SK-N-MC (cell line): Measurements from ENCODE around the gene SPSB3.
"Not testable (repeated sequence)": the region's sequence is repeated elsewhere in the genome, so short reads cannot be mapped to it uniquely, and the experiment has no call there.

Experiments
- DNase-seq: peaks from one replicate; pipeline ENCODE4 v3.0.0-alpha.2; 2011; ENCODE audit warnings: low read depth, low spot score
- H3K27ac ChIP-seq: fragments of 200-600 bp; sonication (generic); 2 replicates; pipeline ENCODE4 v1.5.1; 2016; ENCODE audit warnings: mixed run types
- H3K36me3 ChIP-seq: fragments of 200-600 bp; sonication (generic); 2 replicates; pipeline ENCODE4 v1.6.1; 2017; ENCODE audit warnings: antibody characterized with exemption, low read length, mixed read lengths; ENCODE audit not compliant: insufficient read depth
- H3K4me3 ChIP-seq: fragments of 200-600 bp; sonication (generic); 2 replicates; pipeline ENCODE4 v1.5.1; 2016
- H3K9ac ChIP-seq: fragments of 200-600 bp; sonication (generic); 2 replicates; pipeline ENCODE4 v1.8.0; 2017; ENCODE audit warnings: mixed run types, mixed read lengths; ENCODE audit not compliant: insufficient read length
- H3K9me3 ChIP-seq: fragments of 200-600 bp; sonication (generic); 2 replicates; pipeline ENCODE4 v1.6.1; 2017; ENCODE audit warnings: low read depth, mild to moderate bottlenecking, antibody characterized with exemption, low read length, moderate library complexity, mixed read lengths
- EZH2 ChIP-seq: fragments of 200-600 bp; sonication (generic); IDR thresholded peaks from one replicate; pipeline ENCODE4 v1.6.1; 2017; ENCODE audit warnings: antibody characterized with exemption
- FOXP2 ChIP-seq: optimal IDR thresholded peaks from 2 replicates; pipeline ENCODE3; 2011; ENCODE audit warnings: mild to moderate bottlenecking, moderate library complexity; ENCODE audit not compliant: insufficient read depth; ENCODE audit errors: extremely low read length, control extremely low read depth
- POLR2AphosphoS5 ChIP-seq: IDR thresholded peaks from 2 replicates; pipeline ENCODE4 v1.6.1; 2012; ENCODE audit warnings: mild to moderate bottlenecking, low read depth, low read length, borderline replicate concordance

SPSB3 gene

DNA sequence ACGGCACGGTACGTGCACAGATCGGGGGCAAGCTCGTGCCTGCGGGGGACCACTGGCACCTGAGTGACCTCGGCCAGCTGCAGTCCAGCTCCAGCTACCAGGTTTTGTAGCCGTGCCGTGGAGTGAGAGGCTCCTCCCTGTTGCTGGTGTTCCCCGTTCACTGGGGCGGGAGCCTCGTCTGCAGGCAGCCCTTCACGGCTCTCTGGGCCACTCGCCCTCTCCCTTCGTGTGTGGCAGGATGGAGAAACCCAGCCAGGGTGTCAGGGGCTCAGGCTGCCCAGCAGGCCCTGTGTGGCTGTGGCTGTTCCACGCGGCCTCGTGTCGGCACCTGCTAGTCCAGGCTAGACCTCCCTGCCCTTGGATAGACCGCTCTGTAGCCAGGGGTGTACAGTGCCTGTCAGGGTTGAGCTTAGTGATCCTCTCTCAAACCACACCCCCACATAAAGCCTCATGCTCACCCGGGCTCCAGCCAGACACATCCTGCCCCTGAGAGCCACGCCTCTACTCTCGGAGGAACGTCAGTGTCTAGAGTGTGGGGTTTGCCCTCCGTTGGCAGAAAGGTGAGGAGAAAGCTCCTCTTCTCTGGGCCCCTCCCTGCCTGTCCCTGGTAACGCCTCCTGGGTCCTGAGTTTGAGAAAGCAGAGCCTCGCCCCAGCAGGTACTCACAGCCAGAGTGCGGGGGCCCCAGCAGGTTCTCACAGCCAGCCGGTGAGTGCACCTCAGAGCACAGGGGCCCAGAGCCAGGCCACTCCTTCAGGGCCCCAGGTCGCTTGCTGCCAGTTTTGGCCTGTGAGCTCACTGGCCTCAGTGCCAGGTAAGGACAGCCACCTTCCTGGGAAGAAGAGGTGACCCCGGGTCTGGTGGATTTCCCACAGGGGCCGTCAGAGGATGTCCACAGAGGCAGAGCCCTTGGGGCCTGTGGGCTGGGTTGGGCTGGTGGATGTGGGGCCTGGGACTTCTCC is 38.7 kb downstream of the SPSB3 start:
- H3K9ac ChIP-seq = no peak overlapping the region
- no peaks in the 10 kb centered on the region; the same call in 1 of the 2 replicates for H3K36me3 ChIP-seq
- H3K9me3 ChIP-seq = no peaks in the 10 kb centered on the region
- H3K4me3 ChIP-seq = no peak overlapping the region
- DNase-seq = no peak
- H3K27ac ChIP-seq = no peak overlapping the region
- TF ChIP-seq EZH2 (no peak), POLR2AphosphoS5 (no peak)

DNA sequence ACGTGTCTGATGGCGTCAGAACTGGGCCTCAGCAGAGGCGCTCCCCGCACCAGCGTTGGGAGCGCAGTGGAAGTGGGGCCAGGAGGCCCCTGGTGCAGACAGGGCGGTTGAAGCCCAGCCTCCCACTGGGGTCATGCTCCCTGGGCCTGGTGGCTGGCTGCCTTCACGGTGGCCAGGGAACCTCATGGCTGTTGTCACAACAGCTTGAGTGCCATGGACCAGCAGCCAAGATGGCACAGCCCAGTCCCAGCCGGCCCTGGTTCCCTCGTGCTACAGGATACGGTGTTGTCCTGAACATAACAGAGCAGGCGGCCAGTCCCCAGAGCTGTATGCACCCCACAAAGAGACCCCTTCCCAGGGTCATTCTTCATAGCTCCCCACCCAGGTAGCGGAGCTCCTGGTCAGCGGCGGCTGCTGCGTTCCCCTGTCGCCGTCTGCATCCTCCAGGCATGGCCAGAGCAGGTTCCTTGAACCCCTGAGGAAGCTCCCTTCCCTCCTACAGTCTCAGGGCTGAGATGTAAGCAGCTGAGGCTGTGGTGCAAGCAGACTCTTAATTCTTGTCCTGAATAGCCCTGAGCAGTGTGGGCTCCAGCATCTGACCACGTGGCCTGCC is 40.7 kb downstream of the SPSB3 start:
- DNase-seq = no peak
- TF ChIP-seq FOXP2 = no peak
- no peak for TF ChIP-seq EZH2
- no peak for TF ChIP-seq POLR2AphosphoS5
- no peaks in the 10 kb centered on the region for H3K9me3 ChIP-seq
- H3K9ac ChIP-seq = no peak overlapping the region
- H3K4me3 ChIP-seq = no peak overlapping the region
- no peaks in the 10 kb centered on the region for H3K36me3 ChIP-seq
- no peak overlapping the region for H3K27ac ChIP-seq

DNA sequence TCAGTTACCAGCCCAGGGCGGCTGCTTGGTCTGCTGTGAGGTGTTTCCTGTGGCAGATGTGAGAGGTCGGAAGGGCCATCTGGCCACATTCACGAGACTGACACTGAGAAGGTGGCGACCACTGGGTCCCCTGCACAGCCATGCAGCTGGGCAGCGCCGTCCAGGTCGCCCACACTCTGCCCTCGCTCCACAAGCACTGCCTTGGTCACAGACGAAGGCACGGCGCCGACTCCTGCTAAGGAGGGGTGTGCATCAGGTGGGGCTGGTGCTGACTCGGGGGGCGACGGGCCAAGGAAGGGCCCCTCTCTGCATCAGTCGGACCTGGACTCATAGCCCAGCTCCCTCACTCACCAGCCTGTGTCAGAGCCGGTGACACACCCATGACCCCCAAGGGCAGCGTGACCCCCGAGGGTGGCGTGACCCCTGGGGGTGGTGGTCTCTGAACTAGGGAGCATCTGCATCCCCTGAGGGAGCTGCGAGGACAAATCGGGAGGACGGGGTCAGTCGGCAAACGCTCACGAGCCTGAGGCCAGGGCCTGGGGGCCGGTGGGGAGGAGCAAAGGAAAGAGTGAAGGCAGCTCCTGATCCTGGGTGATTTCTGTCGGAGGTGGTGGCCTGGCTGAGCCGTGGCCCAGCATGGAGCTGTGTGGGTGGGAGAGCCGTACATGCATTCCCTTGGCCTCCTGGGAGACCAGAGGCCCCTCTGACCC is 41.4 kb downstream of the SPSB3 start:
- Histone ChIP-seq H3K4me3 (no peak overlapping the region), H3K9me3 (no peaks in the 10 kb centered on the region), H3K36me3 (no peaks in the 10 kb centered on the region), H3K27ac (no peak overlapping the region), H3K9ac (no peak overlapping the region)
- no peak for TF ChIP-seq EZH2
- TF ChIP-seq POLR2AphosphoS5 = no peak
- no peak for TF ChIP-seq FOXP2
- no peak for DNase-seq

DNA sequence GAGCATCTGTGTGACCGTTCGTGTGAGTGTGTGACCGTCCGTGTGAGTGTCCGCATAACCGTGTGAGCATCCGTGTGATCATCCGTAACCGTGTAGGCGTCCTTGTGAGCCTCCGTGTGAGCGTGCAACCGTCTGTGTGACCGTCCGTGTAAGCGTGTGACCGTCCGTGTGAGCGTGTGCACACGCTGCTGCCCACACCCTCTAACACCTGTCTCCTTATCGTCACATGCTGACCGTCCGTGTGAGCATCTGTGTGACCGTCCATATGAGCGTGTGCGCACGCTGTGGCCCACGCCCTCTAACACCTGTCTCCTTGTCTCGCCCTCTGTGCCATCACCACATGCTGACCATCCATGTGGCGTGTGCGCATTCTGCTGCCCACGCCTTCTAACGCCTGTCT is 42.1 kb downstream of the SPSB3 start:
- Histone ChIP-seq H3K4me3 (no peak overlapping the region), H3K9ac (no peak overlapping the region), H3K9me3 (no peaks in the 10 kb centered on the region), H3K36me3 (no peaks in the 10 kb centered on the region), H3K27ac (no peak overlapping the region)
- TF ChIP-seq EZH2 = no peak
- no peak for TF ChIP-seq FOXP2
- TF ChIP-seq POLR2AphosphoS5 = no peak
- DNase-seq = no peak

DNA sequence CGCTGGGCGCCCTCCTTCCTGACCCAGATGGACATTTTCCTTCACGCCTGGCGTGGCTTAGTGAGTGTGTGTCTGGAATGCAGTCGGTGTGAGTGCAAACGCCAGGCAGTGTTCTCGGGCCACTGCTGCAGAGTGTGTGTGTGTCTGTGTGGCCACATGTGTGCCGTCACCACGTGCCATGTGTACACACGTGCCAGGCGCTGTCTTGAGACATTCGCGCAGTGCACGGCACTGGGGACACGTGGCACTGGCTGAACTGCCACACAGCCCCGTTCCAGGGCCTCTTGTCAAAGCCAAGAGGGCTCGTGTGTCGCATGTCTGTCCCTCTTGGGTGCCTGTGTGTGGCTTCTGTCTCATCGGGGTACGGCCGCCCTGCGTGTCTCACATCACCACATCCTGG is 47.6 kb downstream of the SPSB3 start:
- no peak for TF ChIP-seq FOXP2
- Histone ChIP-seq H3K27ac (no peak overlapping the region), H3K36me3 (no peaks in the 10 kb centered on the region; the same call in 1 of the 2 replicates), H3K4me3 (no peak overlapping the region), H3K9ac (no peak overlapping the region), H3K9me3 (no peaks in the 10 kb centered on the region)
- no peak for DNase-seq

DNA sequence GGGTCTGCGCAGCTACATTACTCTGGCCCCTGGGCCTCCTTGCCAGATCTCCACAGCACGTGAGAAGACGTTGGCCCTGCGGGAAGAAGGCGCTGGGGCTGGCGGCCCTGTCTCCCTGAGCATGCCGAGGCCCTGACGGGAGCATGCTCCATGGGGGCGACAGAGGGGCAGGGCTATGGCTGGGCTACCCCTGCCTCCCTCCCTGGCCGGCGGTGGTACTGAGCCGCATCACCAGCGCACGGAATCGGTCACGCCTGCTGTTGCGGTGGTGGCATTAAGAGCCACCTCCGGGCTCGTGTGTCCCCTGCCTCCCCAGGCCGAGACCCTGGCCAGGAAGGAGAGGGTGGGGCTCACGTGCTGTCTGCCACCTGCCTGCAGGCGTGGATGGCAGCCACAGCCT is 48.2 kb downstream of the SPSB3 start:
- TF ChIP-seq FOXP2 (no peak), POLR2AphosphoS5 (no peak), EZH2 (no peak)
- H3K27ac ChIP-seq = no peak overlapping the region
- no peaks in the 10 kb centered on the region; the same call in 1 of the 2 replicates for H3K36me3 ChIP-seq
- no peaks in the 10 kb centered on the region for H3K9me3 ChIP-seq
- H3K4me3 ChIP-seq = no peak overlapping the region
- no peak for DNase-seq
- no peak overlapping the region for H3K9ac ChIP-seq

DNA sequence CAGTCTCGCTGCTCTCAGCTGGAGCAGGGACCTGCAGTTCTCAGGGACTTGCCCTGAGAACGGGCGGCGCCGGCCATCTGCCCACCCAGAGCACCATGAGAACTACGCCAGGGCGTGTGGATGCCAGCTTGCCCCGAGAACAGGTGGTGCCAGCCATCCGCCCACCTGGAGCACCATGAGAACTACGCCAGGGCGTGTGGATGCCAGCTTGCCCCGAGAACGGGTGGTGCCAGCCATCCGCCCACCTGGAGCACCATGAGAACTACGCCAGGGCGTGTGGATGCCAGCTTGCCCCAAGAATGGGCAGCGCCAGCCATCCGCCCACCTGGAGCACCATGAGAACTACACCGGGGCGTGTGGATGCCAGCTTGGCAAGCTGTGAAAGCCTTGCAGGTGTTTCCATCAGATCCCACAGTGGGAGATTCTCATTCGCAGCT is 49.8 kb downstream of the SPSB3 start:
- not testable (repeated sequence) for DNase-seq, H3K9me3 ChIP-seq, H3K27ac ChIP-seq, H3K4me3 ChIP-seq, H3K9ac ChIP-seq, H3K36me3 ChIP-seq

DNA sequence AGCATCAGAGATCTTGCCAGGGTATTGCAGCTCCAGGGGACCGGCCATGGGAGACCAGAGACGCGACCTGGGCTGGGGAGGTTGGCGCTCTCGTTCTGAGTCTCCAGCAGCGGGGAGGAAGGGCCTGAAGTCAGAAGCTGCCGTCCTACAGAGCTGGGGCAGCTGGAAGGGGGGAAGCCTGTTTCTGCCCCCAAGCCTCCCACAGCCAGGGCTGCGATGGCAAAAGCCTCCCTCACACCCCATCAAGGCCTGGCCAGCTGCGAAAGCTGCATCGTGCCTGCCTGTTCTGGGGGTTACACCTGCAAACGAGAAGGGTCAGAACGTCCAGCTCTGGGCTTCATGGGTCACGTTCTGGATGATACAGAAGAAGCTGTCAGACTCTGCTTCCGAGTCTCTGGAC is 50.3 kb downstream of the SPSB3 start:
- no peaks in the 10 kb centered on the region; the same call in 1 of the 2 replicates for H3K36me3 ChIP-seq
- H3K9me3 ChIP-seq = no peaks in the 10 kb centered on the region
- TF ChIP-seq POLR2AphosphoS5 (no peak), FOXP2 (no peak), EZH2 (no peak)
- no peak overlapping the region for H3K27ac ChIP-seq
- DNase-seq = no peak
- H3K9ac ChIP-seq = no peak overlapping the region
- no peak overlapping the region for H3K4me3 ChIP-seq

DNA sequence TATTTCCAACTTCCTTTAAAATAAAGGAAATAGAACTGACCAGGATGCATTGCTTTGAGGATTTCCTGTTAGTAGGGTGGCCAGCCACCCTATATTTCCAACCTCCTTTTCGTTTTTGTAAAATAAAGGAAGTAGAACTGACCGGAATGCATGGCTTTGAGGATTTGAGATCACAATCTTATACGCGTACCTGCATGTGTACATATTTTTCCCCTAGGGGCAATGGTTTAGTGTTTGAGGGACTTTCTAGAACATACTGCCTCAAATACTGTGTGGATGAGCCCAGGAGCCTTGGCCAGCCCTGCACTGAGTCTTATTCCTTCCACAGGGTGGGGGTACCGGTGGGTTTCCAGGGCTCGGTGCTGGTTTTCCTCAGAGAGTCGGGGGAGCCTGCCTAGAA is 50.8 kb downstream of the SPSB3 start:
- Histone ChIP-seq H3K9ac (no peak overlapping the region), H3K4me3 (no peak overlapping the region), H3K36me3 (no peaks in the 10 kb centered on the region; the same call in 1 of the 2 replicates), H3K27ac (no peak overlapping the region), H3K9me3 (no peaks in the 10 kb centered on the region)
- DNase-seq = no peak
- no peak for TF ChIP-seq FOXP2
- no peak for TF ChIP-seq EZH2
- TF ChIP-seq POLR2AphosphoS5 = no peak
